ENCODE data around the gene CCR6. TPM values are rescaled to one million over a fixed set of nuclear protein-coding genes. Genes with fewer than 3 reads are reported as not detected.

CCR6 gene
- total RNA-seq, 1 donor from 2014 or later, result not detected

GRCh38 chr6:167099707-167100106 lies 23.2 kb upstream of the CCR6 start:
- no peak for TF ChIP-seq CTCF (conservative IDR thresholded peaks at IDR 0.05; ENCODE audit: low read depth, low read length)
- DNase-seq (ENCODE audit: low read depth), result no peak
- H3K4me3 ChIP-seq (ENCODE audit: low read depth, low read length), result no peak overlapping the region

- no peak overlapping the region for H3K4me3 ChIP-seq (ENCODE audit: low read depth, low read length)
- TF ChIP-seq CTCF (conservative IDR thresholded peaks at IDR 0.05; ENCODE audit: low read depth, low read length), result no peak
- DNase-seq (ENCODE audit: low read depth), result no peak
Measured at GRCh38 chr6:167100241-167100674, 22.6 kb upstream of the CCR6 start.

GRCh38 chr6:167102318-167102717 lies 20.6 kb upstream of the CCR6 start:
- no peak for DNase-seq (ENCODE audit: low read depth)
- TF ChIP-seq CTCF (conservative IDR thresholded peaks at IDR 0.05; ENCODE audit: low read depth, low read length), result no peak
- H3K4me3 ChIP-seq (ENCODE audit: low read depth, low read length), result no peak overlapping the region

GRCh38 chr6:167103041-167103891 lies 19.6 kb upstream of the CCR6 start:
- TF ChIP-seq CTCF (conservative IDR thresholded peaks at IDR 0.05; ENCODE audit: low read depth, low read length), result no peak
- H3K4me3 ChIP-seq (ENCODE audit: low read depth, low read length), result no peak overlapping the region
- DNase-seq (ENCODE audit: low read depth), result no peak

GRCh38 chr6:167104388-167104787 lies 18.5 kb upstream of the CCR6 start:
- no peak for TF ChIP-seq CTCF (conservative IDR thresholded peaks at IDR 0.05; ENCODE audit: low read depth, low read length)
- no peak overlapping the region for H3K4me3 ChIP-seq (ENCODE audit: low read depth, low read length)
- DNase-seq (ENCODE audit: low read depth), result no peak

- no peak overlapping the region for H3K4me3 ChIP-seq (ENCODE audit: low read depth, low read length)
- TF ChIP-seq CTCF (conservative IDR thresholded peaks at IDR 0.05; ENCODE audit: low read depth, low read length), result no peak
- no peak for DNase-seq (ENCODE audit: low read depth)
Measured at GRCh38 chr6:167105060-167105459, 17.8 kb upstream of the CCR6 start.

GRCh38 chr6:167106406-167106805 lies 16.5 kb upstream of the CCR6 start:
- no peak for DNase-seq (ENCODE audit: low read depth)
- H3K4me3 ChIP-seq (ENCODE audit: low read depth, low read length), result no peak overlapping the region
- TF ChIP-seq CTCF (conservative IDR thresholded peaks at IDR 0.05; ENCODE audit: low read depth, low read length), result no peak

Measured in epithelial cell of proximal tubule (primary cell).